T follicular helper cell (primary cell): Measurements from ENCODE around the gene ZNF608.

ENCODE experiments used
- DNase-seq: peaks from one replicate; pipeline ENCODE4 v3.0.0-alpha.2; 2020; ENCODE audit warnings: low read depth
- total RNA-seq, 2 experiments: gene quantifications; one replicate each; lab custom pipeline; 2026; lab: John Stamatoyannopoulos, UW

ZNF608 gene, protein sequence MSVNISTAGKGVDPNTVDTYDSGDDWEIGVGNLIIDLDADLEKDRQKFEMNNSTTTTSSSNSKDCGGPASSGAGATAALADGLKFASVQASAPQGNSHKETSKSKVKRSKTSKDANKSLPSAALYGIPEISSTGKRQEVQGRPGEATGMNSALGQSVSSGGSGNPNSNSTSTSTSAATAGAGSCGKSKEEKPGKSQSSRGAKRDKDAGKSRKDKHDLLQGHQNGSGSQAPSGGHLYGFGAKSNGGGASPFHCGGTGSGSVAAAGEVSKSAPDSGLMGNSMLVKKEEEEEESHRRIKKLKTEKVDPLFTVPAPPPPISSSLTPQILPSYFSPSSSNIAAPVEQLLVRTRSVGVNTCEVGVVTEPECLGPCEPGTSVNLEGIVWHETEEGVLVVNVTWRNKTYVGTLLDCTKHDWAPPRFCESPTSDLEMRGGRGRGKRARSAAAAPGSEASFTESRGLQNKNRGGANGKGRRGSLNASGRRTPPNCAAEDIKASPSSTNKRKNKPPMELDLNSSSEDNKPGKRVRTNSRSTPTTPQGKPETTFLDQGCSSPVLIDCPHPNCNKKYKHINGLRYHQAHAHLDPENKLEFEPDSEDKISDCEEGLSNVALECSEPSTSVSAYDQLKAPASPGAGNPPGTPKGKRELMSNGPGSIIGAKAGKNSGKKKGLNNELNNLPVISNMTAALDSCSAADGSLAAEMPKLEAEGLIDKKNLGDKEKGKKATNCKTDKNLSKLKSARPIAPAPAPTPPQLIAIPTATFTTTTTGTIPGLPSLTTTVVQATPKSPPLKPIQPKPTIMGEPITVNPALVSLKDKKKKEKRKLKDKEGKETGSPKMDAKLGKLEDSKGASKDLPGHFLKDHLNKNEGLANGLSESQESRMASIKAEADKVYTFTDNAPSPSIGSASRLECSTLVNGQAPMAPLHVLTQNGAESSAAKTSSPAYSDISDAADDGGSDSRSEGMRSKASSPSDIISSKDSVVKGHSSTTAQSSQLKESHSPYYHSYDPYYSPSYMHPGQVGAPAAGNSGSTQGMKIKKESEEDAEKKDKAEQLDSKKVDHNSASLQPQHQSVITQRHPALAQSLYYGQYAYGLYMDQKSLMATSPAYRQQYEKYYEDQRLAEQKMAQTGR (N-terminal part only)
- total RNA-seq: 0 to 0.06 reads per million in 2 experiments

DNA sequence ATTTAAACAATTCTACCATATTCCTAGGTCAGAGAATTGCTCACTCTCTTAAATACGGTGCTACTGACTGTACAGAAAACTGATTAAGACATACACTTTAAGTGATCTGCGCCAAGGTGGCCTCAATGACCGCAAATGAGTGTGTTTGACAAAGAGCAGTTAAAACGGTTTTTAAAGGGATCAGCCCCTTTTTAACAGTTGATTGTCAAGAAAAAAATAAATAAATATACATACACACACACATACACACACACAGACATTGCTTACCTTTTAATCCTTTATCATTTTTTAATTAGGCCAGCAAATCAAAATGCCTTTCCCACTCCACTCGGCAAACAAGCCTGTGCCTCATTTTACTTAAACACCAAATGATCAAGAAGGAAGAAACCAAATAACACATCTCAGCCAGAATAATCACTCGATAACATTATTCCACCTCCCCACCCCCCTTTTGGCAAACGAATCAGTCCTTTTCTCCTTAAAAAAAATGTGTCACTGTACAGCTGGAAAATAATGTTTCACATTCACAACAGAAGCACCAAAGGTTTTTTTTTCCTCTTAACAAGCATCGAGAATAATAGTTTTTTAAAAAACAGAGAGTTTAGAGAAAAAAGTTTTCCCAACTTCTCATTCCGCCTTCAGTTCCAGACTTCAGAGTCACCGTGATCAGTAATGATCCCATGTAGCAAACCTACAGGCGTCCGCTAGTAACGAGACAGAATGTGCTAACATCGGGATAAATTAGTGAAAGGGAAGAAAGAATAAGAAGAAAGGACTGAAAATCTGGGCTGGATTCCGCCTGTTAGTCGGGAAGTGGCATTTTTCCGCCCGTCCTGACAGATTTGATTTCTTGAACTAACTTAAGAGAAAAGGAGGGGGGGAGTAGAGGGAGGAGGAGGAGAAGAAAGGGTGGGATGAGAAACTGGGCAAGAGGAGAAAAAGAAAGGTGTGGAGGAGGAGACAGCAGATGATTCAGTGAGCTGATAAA, at the start of gene ZNF608:
TSS of gene ZNF608 (minus strand) at position 712 of the 988 bp plus-strand sequence. CDS start 1,650 bp downstream, outside the sequence.
- no peak for DNase-seq

DNA sequence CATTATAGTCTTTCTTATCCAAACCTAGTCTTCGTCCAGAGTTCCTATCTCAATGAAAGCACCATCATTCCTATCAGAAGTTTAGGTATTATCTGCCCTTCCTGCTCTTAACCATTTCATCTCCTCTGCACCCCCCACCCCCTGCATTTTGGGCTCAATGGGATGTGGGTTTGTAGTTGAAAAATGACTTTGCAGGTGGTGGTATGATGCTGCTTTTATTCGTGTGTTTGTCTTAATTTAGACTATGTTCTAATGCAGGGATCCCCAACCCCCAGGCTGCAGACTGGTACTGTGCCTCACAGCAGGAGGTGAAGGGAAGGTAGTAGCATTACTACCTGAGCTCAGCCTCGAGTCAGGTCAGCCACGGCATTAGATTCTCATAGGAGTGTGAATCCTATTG, 49.4 kb upstream of the ZNF608 start:
- DNase-seq: no peak

DNA sequence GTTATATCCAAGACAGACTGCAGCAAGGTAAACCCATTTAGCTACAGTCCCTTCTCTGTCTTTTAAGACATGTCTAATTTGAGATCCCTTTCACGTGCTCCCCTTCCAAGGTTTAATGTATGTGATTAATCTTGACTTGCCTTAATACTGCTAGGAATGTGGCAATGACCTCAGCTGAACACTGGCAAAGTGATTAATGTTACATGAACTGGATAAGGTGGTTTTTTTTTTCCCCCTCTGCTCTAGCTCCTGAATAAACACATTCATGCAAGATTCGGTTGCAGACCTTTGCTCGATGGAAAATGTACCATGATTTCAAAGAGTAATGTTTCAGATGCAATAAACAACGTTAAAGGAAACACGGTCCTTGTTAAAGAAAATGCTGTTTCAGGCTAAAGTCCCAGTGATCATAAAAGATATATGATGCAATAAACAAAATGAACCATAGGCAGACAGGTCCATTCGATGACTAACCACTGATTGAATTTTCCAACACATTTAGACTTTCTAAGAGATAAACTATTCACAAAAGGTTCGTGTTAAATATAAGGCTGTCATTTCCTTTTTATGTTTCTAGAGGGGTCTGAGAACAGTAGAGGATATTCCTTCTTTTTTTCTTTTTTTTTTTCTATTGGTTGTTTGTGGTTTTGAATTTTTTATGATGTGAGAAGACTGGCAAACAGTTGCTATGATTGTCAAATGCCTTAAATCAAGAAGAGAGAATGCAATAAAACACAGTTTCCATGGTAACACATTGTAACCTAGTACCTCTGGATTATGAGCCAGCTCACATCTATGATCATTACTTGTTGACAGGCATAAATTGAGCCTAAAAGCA, 44.7 kb upstream of the ZNF608 start:
- no peak for DNase-seq

DNA sequence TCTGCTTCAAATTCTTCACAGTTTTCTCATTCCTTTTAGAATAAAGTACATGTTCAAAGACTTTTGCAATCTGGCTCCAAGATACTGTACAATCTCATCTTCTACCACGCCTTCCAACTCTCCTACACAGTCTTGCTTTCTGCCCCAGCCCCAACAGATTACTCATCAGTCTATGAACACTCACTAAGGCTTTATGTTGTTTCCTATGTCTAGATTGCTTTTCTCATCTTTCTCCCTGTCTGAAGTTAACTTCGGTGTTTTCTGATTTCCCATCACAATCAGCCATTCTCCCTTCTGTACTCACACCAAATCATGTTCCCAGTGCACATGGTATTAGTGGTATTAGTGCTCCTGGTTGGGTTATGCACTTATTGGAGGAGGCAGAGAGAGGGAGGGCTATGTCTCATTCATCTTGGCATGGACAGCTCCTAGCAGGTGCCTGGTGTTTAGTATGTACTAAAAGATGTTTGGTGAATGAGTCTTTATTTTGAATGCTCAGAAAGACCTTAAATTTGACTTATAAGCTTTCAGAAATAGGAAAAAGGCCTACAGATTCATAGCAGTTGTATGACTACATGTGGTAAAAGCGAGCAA, 44.0 kb upstream of the ZNF608 start:
- DNase-seq: no peak

DNA sequence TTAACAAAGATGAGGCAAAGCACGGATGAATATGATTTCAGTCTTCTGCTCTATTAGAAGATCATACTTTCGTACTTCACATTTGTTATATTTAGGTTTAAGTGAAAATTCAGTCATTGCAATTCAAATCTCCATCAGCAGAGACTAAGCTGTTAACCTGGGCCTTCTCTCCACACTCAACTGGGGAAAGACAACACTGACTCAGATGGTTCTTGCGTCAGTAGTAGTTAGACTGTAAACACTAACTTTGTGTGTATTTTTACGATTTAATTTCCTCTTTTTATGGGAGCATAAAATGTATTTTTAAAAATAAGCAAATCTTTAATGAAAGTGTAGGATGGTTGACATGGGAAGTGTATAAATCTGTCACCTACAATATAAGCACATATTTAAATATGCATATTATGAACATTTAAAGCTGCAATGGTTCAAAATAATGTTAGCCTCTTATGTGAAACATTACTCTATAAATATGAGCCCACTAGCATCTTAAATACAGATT, 42.7 kb upstream of the ZNF608 start:
- no peak for DNase-seq

DNA sequence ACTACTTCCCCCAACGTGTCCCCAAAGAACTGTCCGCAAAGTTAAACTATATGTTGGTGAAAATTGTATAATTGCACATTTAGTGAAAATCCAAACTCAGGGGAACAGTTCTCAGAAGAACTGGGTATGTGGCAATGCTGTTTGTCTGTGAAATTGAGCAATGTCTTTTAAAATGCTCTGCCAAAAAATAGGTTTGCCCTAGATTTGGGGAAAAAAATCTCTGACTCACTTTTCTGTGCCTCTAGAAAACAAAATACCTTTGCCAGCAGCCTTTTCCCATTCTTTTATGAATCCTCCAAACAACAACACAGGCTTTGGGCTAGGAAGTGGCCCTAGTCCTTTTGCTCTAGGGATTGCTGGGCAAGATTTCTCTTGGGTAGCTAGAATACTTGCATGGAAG, 37.4 kb upstream of the ZNF608 start:
- no peak for DNase-seq

DNA sequence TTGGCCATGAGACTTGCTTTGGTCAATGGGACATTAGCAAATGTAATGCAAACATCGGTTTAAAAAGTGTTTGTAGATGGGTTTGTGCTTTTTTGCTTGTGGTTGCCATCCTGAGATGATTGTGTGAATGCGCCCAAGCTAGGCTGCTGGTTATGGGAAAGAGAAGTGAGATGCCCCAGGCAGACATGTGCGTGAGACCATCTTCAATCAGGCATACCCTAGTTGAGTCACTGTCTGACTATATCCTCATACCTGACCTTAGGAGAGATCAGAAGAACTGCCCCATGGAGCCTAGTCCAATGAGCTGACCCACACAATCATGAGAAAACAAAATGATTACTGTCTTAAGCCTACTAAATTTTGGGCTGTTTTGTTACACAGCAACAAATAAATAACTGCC, 36.8 kb upstream of the ZNF608 start:
- no peak for DNase-seq

DNA sequence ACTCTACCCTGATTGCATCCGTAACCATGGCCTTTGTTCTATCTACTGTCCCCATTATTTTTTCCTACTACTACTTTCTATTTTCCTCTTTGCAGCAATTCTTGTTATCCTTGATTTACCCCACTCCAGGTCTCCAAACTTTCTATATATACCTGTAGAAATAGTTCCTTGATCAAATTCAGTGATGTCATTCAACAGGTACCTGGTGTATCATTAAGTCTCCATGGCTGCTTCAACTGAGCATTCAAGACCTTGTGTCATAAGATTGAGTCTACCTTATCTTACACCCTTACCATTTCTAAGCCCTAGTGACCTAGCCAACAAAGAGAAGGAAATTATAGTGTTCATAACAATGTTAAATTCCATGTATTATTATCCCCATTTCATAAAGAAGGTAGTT, 35.8 kb upstream of the ZNF608 start:
- DNase-seq: no peak

DNA sequence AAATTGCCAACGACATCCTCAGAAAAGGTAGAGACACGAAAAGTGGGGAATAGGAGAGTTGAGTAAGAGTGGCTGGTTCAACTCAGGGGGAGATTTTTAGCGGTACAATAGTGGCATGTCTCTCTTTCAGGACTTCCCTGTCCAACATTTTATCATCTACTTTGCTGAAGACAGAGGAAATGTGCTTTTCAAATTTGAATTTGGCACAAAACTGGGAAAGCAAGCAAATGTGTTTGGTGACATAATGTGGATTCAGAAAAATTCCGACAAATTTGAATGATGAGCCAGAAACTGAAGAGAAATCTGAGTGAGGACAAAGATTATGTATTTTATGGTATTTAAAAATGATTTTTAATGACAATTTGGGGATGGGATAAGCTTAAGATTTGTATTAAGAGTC, 33.6 kb upstream of the ZNF608 start:
- no peak for DNase-seq

DNA sequence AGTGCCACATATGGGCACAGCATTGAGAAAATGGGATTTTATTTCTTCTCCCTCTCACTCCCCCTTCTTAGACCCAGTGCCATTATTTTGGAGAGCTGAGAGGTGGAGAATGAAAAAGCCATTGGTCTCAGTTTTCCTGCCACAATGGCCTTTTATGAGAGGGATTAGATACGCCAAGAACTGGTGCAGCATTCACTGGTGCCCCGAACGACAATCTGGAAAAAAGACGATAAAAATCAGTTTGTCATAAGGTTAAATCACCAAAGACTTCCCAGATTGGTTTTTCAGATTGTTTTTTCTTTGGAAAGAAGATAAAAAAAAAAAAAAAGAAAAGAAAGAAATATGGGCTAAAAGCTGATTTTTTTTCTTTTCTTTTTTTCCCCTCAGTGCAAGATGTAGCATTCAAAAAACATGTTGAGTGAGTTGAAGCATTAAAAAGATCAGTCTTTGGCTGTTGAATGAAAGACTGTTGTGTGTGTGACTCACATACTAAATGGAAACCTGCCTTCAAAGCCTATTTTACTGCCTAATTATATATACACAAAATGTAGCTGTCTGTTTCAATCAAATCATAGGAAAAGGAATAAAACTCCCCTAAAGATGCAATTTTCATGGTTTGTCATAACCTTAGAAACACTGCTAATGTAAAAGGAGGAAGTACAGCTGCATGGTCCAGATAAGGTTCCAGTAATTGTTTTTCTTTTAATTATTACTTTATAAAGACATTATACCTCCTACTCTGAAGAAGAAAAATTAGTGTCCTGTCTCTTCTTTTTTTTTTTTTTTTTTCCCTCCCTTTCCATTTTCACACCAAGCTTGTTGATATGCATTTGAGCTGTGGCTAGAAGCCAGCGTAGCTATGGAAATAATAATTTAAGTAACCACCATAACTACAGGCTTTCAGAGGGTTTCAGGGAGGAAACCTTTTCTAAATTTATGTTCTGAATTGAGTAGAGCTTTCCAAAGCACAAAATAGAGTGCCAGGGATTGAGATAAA, 27.2 kb upstream of the ZNF608 start:
- no peak for DNase-seq

DNA sequence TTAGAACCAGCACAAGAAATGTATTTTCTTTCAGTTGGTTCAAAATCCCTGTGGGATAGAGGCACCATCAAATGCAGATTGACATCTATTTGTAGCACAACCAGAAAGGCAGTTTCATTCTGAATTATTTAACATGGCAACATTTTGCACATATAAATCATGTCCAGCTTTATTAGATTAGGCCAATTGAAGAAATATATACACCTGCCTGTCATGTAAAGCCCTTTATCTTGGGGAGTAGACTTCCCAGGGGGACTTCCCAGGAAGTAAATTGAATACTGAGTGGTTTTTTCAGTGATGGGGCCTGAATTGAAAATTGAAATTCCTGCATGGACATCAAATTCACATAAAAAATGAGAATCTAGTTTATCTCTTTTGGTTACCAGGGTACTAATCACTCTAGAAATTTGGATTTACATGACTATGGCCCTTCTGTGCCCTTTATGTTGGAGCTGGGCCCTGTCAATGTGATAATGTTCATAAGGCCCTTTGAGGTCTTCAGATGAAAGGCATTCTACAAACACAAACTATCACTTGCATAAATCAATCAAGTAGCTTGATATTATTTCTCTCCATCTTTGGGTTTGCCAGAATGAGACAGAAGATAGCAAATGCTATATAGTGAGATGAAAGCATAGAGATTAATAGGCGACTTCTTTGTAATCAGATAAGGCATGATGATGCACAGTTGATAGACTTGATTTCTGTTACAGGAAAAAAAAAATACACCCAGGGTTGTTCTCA, 26.2 kb upstream of the ZNF608 start:
- DNase-seq: no peak

DNA sequence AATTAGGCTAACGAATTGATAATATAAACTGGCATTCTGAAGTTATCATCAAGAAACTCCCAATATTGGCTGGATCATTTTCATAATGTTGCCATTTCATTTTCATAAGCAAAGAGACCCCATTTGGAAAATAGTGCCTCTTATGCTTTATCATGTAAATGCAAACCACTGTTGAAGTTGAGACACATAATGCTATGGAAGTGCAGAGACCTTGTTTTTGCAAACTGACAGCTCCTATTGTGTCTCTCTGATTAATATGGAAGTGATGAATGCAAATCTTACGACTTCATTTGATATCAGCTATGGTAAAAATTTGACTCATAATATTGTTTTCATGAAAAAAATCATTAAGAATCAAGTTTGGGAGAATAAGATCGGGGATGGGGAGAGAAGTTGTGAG, 25.3 kb upstream of the ZNF608 start:
- DNase-seq: no peak

DNA sequence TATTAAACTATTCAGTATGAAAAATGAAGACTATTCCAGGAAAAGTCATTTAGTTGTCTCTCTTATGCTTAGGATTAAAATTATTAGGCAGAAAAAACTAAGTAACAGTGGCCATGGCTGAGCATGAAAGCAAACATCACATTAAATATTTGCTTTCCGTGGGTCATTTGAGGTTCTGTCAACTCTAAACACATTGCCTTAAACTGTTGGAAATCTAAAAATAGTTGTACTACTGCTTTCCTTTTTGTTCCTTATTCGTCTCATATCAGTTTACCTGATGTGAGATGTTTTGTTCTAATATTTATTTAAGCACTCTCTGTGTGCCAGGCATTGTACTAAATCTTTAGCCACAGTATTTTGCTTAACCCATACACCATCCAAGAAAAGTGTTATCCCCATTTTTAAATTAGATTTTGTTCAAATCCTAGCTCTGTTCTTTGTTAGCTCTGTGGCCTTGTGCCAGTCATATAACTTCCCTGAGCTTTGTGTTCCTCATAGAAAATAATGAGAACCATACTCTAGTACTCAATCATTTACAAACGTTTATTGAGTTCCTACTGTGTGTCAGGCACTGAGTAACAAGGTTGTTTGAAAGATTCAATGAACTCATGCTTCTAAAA, 18.7 kb upstream of the ZNF608 start:
- DNase-seq: no peak

DNA sequence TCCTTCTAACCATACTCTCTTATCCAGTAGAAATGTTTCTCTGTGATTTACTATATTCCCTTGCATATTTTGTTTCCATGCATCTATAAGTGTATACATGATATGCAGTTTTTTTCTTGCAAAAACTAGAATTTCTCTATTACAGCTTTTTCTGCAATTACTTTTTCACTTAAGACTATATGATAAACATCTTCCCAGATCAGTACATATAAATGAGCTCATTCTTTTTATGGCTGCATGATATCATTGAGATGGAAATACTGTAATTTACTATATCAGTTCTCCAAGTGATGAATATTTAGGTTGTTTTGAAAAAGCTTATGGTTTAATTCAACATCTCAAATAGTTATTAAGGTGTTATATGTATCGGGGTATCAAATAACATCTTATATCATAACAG, 18.1 kb upstream of the ZNF608 start:
- no peak for DNase-seq

DNA sequence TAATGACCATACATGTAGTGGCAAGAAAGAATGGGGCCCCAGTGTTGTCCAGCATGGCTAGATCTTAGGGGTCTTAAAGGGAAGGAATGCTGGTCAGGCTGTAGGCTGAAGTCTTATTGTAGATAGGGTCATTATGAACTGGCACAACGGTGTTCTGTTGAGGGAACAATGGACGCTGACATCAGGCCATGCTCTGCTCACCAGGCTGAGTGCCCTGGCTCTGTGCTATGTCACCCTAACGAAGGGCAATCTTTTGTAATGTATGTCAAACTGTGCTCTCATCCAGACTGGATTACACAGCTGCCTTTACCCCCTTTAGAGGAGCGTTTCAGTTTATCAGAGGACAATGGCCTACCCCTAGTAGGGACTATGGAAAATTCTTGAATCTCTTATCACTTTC, 14.6 kb upstream of the ZNF608 start:
- DNase-seq: no peak

DNA sequence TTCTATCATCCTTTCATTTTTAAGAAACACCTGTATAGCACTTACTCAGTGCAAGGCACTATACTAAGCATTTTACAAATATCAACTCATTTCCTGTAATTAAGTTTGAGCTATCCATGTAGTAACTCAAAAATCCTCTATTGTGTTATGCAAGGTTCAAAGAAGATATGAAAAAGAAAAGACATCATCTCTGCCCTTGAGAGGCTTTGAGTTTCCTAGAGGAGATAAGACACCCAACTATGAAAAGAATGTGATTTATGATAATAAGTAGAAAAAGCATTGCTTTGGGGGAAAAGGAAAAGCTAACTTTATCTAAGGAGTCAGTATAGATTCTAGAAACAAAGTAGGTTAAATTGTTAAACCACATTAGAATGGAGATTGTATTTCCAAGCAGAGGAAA, 14.2 kb upstream of the ZNF608 start:
- no peak for DNase-seq

DNA sequence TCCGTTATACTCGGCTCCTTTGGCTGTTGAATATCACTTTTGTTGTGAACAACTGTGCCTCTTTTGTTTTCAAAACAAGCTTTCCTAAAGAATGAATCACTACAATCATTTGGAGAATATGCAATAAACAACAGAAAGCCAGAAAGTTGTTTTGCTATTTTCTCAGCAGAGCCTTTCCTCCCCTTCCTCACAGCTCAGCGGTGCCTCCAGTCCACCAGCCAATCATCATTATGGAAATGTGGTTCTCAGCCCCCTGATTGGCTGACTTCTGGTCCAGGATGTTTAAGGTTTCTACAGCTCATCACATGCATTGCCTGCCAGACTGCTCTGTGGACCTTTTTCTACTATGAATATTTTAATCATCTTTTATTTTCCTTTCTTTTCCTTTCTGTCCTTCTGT, 9.1 kb upstream of the ZNF608 start:
- DNase-seq: no peak
